Measurements from ENCODE around the gene RPH3AL. TPM values are rescaled to one million over a fixed set of nuclear protein-coding genes. Genes with fewer than 3 reads are reported as not detected.

RPH3AL gene
- total RNA-seq, 1 donor from 2014 or later: 22.3 TPM

GRCh38 chr17:323721-324571, 28.7 kb downstream of the RPH3AL start:
- TF ChIP-seq CTCF (IDR thresholded peaks at IDR 0.05; ENCODE audit: partially characterized antibody, unreplicated experiment): no peak
- peaks cover 27% of the 10 kb centered on the region for H3K4me1 Mint-ChIP-seq (ENCODE audit: low read depth, unreplicated experiment)
- H3K36me3 Mint-ChIP-seq (ENCODE audit: unreplicated experiment): peaks cover 3% of the 10 kb centered on the region
- peak overlapping the region; percentile 59 for H3K27ac Mint-ChIP-seq (ENCODE audit: unreplicated experiment)
- peak overlapping the region; percentile 16 for H3K4me3 Mint-ChIP-seq (ENCODE audit: unreplicated experiment)
- DNase-seq: no peak
- H3K27me3 Mint-ChIP-seq (ENCODE audit: unreplicated experiment): peaks cover 9% of the 10 kb centered on the region
- H3K9me3 Mint-ChIP-seq (ENCODE audit: unreplicated experiment): peaks cover 15% of the 10 kb centered on the region

- TF ChIP-seq CTCF (IDR thresholded peaks at IDR 0.05; ENCODE audit: partially characterized antibody, unreplicated experiment): no peak
- peaks cover 11% of the 10 kb centered on the region for H3K36me3 Mint-ChIP-seq (ENCODE audit: unreplicated experiment)
- DNase-seq: no peak
- H3K4me1 Mint-ChIP-seq (ENCODE audit: low read depth, unreplicated experiment): peaks cover 27% of the 10 kb centered on the region
- H3K27ac Mint-ChIP-seq (ENCODE audit: unreplicated experiment): peak overlapping the region; percentile 4
- peaks cover 15% of the 10 kb centered on the region for H3K9me3 Mint-ChIP-seq (ENCODE audit: unreplicated experiment)
- H3K27me3 Mint-ChIP-seq (ENCODE audit: unreplicated experiment): peaks cover 6% of the 10 kb centered on the region
- H3K4me3 Mint-ChIP-seq (ENCODE audit: unreplicated experiment): peak overlapping the region; percentile 9
Measured at GRCh38 chr17:323181-323580, 29.4 kb downstream of the RPH3AL start.

GRCh38 chr17:322006-322780, 30.4 kb downstream of the RPH3AL start:
- peaks cover 8% of the 10 kb centered on the region for H3K27me3 Mint-ChIP-seq (ENCODE audit: unreplicated experiment)
- peaks cover 23% of the 10 kb centered on the region for H3K4me1 Mint-ChIP-seq (ENCODE audit: low read depth, unreplicated experiment)
- H3K4me3 Mint-ChIP-seq (ENCODE audit: unreplicated experiment): peak overlapping the region; percentile 63
- H3K9me3 Mint-ChIP-seq (ENCODE audit: unreplicated experiment): peaks cover 18% of the 10 kb centered on the region
- peak; percentile 19 for DNase-seq
- no peak for TF ChIP-seq CTCF (IDR thresholded peaks at IDR 0.05; ENCODE audit: partially characterized antibody, unreplicated experiment)
- H3K36me3 Mint-ChIP-seq (ENCODE audit: unreplicated experiment): peaks cover 17% of the 10 kb centered on the region
- H3K27ac Mint-ChIP-seq (ENCODE audit: unreplicated experiment): peak overlapping the region; percentile 29

GRCh38 chr17:321386-321941, 31.1 kb downstream of the RPH3AL start:
- no peak for TF ChIP-seq CTCF (IDR thresholded peaks at IDR 0.05; ENCODE audit: partially characterized antibody, unreplicated experiment)
- peak; percentile 7 for DNase-seq
- Mint-ChIP-seq H3K27ac (ENCODE audit: unreplicated experiment) (peak overlapping the region; percentile 29), H3K4me3 (ENCODE audit: unreplicated experiment) (peak overlapping the region; percentile 63), H3K9me3 (ENCODE audit: unreplicated experiment) (peaks cover 21% of the 10 kb centered on the region), H3K4me1 (ENCODE audit: low read depth, unreplicated experiment) (peaks cover 20% of the 10 kb centered on the region), H3K36me3 (ENCODE audit: unreplicated experiment) (peaks cover 24% of the 10 kb centered on the region), H3K27me3 (ENCODE audit: unreplicated experiment) (peaks cover 8% of the 10 kb centered on the region)
